K562 (cell line): ENCODE data around the gene MRPL10. TPM values are rescaled to one million over a fixed set of nuclear protein-coding genes. Genes with fewer than 3 reads are reported as not detected.

Experiments used
- CBX3 ChIP-seq, 2 experiments: IDR thresholded peaks; 1 replicate in 1 of 2; 2 replicates in 1 of 2; pipeline ENCODE4 v1.6.1; 2012; ENCODE audit warnings: inconsistent platforms in 2 of 2, low read length in 2 of 2, borderline replicate concordance in 1 of 2, control low read depth in 1 of 2
- DACH1 ChIP-seq: fragments of 450-650 bp; IDR thresholded peaks from 2 replicates; pipeline ENCODE4 v1.6.1; 2018; ENCODE audit not compliant: partially characterized antibody
- ESRRA ChIP-seq: fragments of 450-650 bp; IDR thresholded peaks from 2 replicates; pipeline ENCODE4 v1.6.1; 2014; ENCODE audit warnings: low read depth, mild to moderate bottlenecking, moderate library complexity, borderline replicate concordance
- FOXA1 ChIP-seq: fragments of 450-650 bp; IDR thresholded peaks from 2 replicates; pipeline ENCODE4 v1.6.1; 2016; ENCODE audit warnings: mild to moderate bottlenecking, borderline replicate concordance
- JUND ChIP-seq, 2 experiments: IDR thresholded peaks; 2 replicates in 1 of 2; 3 replicates in 1 of 2; pipeline ENCODE4 v1.6.1; 2011; ENCODE audit warnings: borderline replicate concordance in 2 of 2, low read depth in 2 of 2, low read length in 2 of 2, improper control_type of control experiment in 1 of 2, missing biosample characterization in 1 of 2, missing genetic modification characterization in 1 of 2, missing genetic modification reagents in 1 of 2
- MAFF ChIP-seq: IDR thresholded peaks from 2 replicates; pipeline ENCODE4 v1.6.1; 2012; ENCODE audit warnings: low read length, improper control_type of control experiment
- MAFG ChIP-seq: fragments of 450-650 bp; conservative IDR thresholded peaks from 2 replicates; pipeline ENCODE4 v1.6.1; 2016; ENCODE audit warnings: missing genetic modification characterization, missing compliant biosample characterization
- MTA1 ChIP-seq: fragments of 450-650 bp; IDR thresholded peaks from 2 replicates; pipeline ENCODE4 v1.6.1; 2017; ENCODE audit warnings: borderline replicate concordance
- RAD21 ChIP-seq, 2 experiments: fragments of 250-450 bp in 1 of 2; fragments of 450-650 bp in 1 of 2; sonication (Bioruptor Pico) in 1 of 2; formaldehyde crosslinking in 1 of 2; IDR thresholded peaks in 1 of 2; conservative IDR thresholded peaks in 1 of 2; 2 replicates each; pipeline versions ENCODE4 v1.4.0 to v1.8.0; 2020 to 2022; ENCODE audit warnings: mild to moderate bottlenecking in 2 of 2, moderate library complexity in 1 of 2
- TEAD4 ChIP-seq, 2 experiments: sonication (generic) in 1 of 2; formaldehyde crosslinking in 1 of 2; IDR thresholded peaks; 2 replicates each; pipeline versions ENCODE4 v1.6.1 to v1.8.0; 2012 to 2022; ENCODE audit warnings: borderline replicate concordance in 1 of 2, inconsistent platforms in 1 of 2, low read length in 1 of 2, mild to moderate bottlenecking in 1 of 2, missing genetic modification reagents in 1 of 2
- ZNF668 ChIP-seq: fragments of 250-450 bp; sonication (Bioruptor Pico); IDR thresholded peaks from 2 replicates; pipeline ENCODE4 v1.8.0; 2022; ENCODE audit warnings: mild to moderate bottlenecking, inconsistent platforms
- polyA plus RNA-seq, 8 experiments: library from polyadenylated mRNA; depleted of rRNA in 4 of 8; stranded (reverse) in 5 of 8; unstranded in 3 of 8; fragments of >200 nt; fragmentation: Nextera tagmentation in 2 of 8; fragmentation: Illumina TruSeq in 1 of 8; extraction: Ambion mirVana in 2 of 8; extraction: Trizol in 1 of 8; gene quantifications; 2 replicates each; pipeline versions ENCODE4 v1.2.1 to v1.2.3, GENCODE V29; 2011 to 2014; ENCODE audit warnings: inconsistent platforms in 1 of 8, missing spikeins in 1 of 8
- total RNA-seq, 7 experiments: library from RNA; depleted of rRNA in 6 of 7; stranded (reverse); fragments of >200 nt in 6 of 7; fragmentation: Illumina TruSeq in 2 of 7; extraction: Trizol in 2 of 7; gene quantifications; 2 replicates each; pipeline versions ENCODE4 v1.2.1 to v1.2.3, GENCODE V29; 2011 to 2021; ENCODE audit warnings: low replicate concordance in 1 of 7
- TF ChIP-seq, protein P1 (sequence below), 2 experiments: fragments of 450-650 bp; formaldehyde crosslinking in 1 of 2; IDR thresholded peaks; 2 replicates each; pipeline versions ENCODE4 v1.4.0 to v1.6.1; 2014 to 2020; ENCODE audit warnings: mild to moderate bottlenecking in 2 of 2, borderline replicate concordance in 1 of 2, low read depth in 1 of 2
- TF ChIP-seq, protein P2 (sequence below): fragments of 450-650 bp; IDR thresholded peaks from 2 replicates; pipeline ENCODE4 v1.6.1; 2018; ENCODE audit not compliant: partially characterized antibody

MRPL10 gene
- total and polyA plus RNA-seq, 9 of the 15 experiments (the other 6 are each of a cell fraction or from before 2014, with no cell fraction given) = 27.8 to 105 (median 67.3) TPM

- TF ChIP-seq MTA1 = no peak
- TF ChIP-seq FOXA1 = no peak
- TF ChIP-seq, protein P1, sequence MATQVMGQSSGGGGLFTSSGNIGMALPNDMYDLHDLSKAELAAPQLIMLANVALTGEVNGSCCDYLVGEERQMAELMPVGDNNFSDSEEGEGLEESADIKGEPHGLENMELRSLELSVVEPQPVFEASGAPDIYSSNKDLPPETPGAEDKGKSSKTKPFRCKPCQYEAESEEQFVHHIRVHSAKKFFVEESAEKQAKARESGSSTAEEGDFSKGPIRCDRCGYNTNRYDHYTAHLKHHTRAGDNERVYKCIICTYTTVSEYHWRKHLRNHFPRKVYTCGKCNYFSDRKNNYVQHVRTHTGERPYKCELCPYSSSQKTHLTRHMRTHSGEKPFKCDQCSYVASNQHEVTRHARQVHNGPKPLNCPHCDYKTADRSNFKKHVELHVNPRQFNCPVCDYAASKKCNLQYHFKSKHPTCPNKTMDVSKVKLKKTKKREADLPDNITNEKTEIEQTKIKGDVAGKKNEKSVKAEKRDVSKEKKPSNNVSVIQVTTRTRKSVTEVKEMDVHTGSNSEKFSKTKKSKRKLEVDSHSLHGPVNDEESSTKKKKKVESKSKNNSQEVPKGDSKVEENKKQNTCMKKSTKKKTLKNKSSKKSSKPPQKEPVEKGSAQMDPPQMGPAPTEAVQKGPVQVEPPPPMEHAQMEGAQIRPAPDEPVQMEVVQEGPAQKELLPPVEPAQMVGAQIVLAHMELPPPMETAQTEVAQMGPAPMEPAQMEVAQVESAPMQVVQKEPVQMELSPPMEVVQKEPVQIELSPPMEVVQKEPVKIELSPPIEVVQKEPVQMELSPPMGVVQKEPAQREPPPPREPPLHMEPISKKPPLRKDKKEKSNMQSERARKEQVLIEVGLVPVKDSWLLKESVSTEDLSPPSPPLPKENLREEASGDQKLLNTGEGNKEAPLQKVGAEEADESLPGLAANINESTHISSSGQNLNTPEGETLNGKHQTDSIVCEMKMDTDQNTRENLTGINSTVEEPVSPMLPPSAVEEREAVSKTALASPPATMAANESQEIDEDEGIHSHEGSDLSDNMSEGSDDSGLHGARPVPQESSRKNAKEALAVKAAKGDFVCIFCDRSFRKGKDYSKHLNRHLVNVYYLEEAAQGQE (IDR thresholded peaks at IDR 0.05; ENCODE audit: borderline replicate concordance) = peak; percentile 67
- TF ChIP-seq, protein P1 (CRISPR knock-in tag; IDR thresholded peaks at IDR 0.05; ENCODE audit: low read depth) = no peak
- TF ChIP-seq MAFF = 0 out of 2 replicates have a peak, but pooled peaks have one; percentile 5
- TF ChIP-seq JUND (IDR thresholded peaks at IDR 0.05; ENCODE audit: borderline replicate concordance, low read depth, low read length) = peak; percentile 16; the same call in 1 of the 2 replicates
- TF ChIP-seq JUND (tag; IDR thresholded peaks at IDR 0.05; ENCODE audit: borderline replicate concordance, low read depth, low read length) = no peak
- peak in 1 of 2 experiments; percentile 46; a peak in 1 of 3 replicates for TF ChIP-seq CBX3 (IDR thresholded peaks at IDR 0.05; ENCODE audit: borderline replicate concordance in 1 of 2, low read length in 2 of 2)
- TF ChIP-seq TEAD4 (IDR thresholded peaks at IDR 0.05; ENCODE audit: low read length) = peak; percentile 33; the same call in 1 of the 2 replicates
- TF ChIP-seq TEAD4 (CRISPR knock-in tag; IDR thresholded peaks at IDR 0.05; ENCODE audit: borderline replicate concordance) = no peak
- TF ChIP-seq, protein P2, sequence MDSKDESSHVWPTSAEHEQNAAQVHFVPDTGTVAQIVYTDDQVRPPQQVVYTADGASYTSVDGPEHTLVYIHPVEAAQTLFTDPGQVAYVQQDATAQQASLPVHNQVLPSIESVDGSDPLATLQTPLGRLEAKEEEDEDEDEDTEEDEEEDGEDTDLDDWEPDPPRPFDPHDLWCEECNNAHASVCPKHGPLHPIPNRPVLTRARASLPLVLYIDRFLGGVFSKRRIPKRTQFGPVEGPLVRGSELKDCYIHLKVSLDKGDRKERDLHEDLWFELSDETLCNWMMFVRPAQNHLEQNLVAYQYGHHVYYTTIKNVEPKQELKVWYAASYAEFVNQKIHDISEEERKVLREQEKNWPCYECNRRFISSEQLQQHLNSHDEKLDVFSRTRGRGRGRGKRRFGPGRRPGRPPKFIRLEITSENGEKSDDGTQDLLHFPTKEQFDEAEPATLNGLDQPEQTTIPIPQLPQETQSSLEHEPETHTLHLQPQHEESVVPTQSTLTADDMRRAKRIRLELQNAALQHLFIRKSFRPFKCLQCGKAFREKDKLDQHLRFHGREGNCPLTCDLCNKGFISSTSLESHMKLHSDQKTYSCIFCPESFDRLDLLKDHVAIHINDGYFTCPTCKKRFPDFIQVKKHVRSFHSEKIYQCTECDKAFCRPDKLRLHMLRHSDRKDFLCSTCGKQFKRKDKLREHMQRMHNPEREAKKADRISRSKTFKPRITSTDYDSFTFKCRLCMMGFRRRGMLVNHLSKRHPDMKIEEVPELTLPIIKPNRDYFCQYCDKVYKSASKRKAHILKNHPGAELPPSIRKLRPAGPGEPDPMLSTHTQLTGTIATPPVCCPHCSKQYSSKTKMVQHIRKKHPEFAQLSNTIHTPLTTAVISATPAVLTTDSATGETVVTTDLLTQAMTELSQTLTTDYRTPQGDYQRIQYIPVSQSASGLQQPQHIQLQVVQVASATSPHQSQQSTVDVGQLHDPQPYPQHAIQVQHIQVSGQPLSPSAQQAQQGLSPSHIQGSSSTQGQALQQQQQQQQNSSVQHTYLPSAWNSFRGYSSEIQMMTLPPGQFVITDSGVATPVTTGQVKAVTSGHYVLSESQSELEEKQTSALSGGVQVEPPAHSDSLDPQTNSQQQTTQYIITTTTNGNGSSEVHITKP = no peak
- no peak for TF ChIP-seq ESRRA
- TF ChIP-seq RAD21 (CRISPR knock-in tag; conservative IDR thresholded peaks at IDR 0.05 in 1 of 2, IDR thresholded peaks at IDR 0.05 in 1 of 2) = peak; percentile 36 to 78
- TF ChIP-seq ZNF668 (CRISPR knock-in tag) = no peak
- 0 out of 2 replicates have a peak, but pooled peaks have one; percentile 15 for TF ChIP-seq MAFG (tag)
- no peak for TF ChIP-seq DACH1
These were observed 54.8 kb downstream of the MRPL10 start (continued) for GRCh38 chr17:47776330-47777197.
